Right forelimb (tissue), 1 donor: Measurements from ENCODE around the gene TAS2R43.
"Not testable (repeated sequence)": the region's sequence is repeated elsewhere in the genome, so short reads cannot be mapped to it uniquely, and the experiment has no call there.

Experiments
- DNase-seq: peaks from one replicate; pipeline ENCODE4 v3.0.0-alpha.2; 2018

The TAS2R43 gene

GRCh38 chr12:11092128-11092527 lies at the start of gene TAS2R43:
TAS2R43 (minus strand) TSS chr12:11092313; CDS start chr12:11092229, 84 bp downstream.
- DNase-seq = no peak

- DNase-seq = no peak
These were observed 44.0 kb upstream of the TAS2R43 start for GRCh38 chr12:11136075-11136474.

- no peak for DNase-seq
These were observed 42.2 kb upstream of the TAS2R43 start, which contains the start of gene TAS2R30 for GRCh38 chr12:11134305-11134704. TAS2R30 (minus strand) TSS chr12:11134644; CDS start chr12:11134244, 400 bp downstream.

DNA sequence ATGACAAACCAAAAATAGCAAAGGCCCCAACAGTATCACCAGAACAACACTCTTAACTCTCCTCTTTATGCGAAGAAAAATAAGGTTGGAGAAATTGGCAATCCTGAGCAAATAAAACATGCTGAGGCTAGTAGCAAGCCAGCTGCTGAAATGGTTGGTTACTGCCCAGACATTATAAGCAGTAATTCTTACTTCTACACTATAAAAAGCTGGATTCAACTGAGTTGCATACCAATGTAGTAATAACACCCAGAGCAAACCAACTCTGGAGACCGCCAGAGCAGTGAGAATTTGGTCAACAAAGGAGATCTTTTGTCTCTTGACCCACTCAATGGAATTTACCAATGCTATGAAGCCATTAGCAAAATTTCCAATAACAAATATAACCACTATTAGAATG lies 41.7 kb upstream of the TAS2R43 start:
- no peak for DNase-seq

GRCh38 chr12:11133162-11133561 lies 41.0 kb upstream of the TAS2R43 start:
- no peak for DNase-seq

DNA sequence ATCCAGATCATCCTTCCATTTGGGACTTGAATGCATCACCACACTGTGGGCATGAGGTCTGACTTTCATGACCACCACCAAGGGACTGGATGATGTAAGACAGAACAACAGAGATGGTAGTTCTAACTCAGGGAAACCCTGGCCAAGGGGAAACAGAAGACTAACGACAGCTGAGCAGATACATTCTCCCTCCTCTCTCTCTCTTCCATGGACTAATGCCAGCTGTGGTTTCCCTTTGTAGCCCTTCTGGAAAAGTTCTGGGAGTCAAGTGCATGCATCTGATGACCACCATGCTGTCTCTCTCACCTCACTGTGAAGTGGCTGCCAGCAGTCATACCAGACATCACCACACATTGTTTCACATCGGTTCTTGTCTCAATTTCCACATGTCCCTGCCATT lies 38.9 kb upstream of the TAS2R43 start:
- no peak for DNase-seq

DNA sequence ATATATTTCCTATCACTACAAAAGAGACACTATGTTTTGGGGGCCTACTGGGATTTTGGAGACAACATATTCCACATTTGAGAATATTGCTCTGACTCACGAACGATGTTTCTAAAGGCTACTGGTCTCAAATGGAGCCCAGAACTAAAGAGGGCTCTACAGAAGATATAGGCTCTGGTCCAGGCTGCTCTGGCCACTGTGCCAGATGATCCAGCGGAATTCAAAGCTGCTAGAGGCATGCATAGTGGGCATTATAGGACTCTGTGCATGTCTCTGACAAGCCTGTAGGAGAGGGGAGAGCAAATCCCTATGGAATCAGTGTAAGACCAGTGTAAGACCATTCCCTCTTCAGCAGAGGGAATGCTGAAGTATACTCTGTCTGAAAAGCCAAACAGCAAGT lies 38.3 kb upstream of the TAS2R43 start:
- no peak for DNase-seq

DNA sequence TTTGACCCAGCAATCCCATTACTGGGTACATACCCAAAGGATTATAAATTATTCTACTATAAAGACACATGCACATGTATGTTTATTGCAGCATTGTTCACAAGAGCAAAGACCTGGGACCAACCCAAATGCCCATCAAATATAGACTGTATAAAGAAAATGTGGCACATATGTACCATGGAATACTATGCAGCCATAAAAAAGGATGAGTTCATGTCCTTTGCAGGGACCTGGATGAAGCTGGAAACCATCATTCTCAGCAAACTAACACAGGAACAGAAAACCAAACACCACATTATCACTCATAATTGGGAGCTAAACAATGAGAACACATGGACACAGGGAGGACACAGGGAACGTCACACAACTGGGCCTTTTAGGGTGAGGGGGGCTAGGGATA lies 22.0 kb upstream of the TAS2R43 start:
- DNase-seq = not testable (repeated sequence)

DNA sequence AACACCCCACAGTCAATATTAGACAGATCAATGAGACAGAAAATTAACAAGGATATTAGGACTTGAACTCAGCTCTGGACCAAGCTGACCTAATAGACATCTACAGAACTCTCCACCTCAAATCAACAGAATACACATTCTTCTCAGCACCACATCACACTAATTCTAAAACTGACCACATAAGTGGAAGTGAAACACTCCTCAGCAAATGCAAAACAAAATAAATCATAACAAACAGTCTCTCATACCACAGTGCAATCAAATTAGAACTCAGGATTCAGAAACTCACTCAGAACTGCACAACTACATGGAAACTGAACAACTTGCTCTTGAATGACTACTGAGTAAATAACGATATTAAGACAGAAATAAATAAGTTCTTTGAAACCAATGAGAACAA lies 19.1 kb upstream of the TAS2R43 start:
- not testable (repeated sequence) for DNase-seq

DNA sequence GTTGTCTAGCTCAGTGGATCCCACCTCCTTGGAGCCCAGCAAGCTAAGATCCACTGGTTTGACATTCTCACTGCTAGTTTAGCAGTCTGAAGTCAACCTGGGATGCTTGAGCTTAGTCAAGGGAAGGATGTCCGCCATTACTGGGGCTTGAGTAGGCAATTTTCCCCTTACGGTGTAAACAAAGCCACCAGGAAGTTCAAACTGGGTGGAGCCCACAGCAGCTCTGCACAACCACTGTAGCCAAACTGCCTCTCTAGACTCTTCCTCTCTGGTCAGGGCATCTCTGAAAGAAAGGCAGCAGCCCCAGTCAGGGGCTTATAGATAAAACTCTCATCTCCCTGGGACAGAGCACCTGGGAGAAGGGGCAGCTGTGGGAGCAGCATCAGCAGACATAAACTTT lies 16.7 kb upstream of the TAS2R43 start:
- no peak for DNase-seq

DNA sequence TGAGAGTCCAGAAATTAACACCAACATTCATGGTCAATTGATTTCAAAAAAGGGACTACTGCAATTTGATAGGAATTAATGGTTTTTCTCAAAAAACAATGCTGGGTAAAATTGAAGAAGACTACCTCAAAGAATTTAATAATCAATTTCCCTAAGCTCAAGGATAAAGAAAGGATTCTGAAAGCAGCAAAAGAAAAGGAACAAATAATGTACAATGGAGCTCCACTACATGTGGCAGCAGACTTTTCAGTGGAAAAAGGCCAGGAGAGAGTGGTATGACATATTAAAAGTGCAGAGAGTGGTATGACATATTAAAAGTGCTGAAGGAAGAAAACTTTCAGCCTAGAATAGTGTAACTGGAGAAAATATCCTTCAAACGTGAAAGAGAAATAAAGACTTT lies 15.6 kb upstream of the TAS2R43 start:
- no peak for DNase-seq

DNA sequence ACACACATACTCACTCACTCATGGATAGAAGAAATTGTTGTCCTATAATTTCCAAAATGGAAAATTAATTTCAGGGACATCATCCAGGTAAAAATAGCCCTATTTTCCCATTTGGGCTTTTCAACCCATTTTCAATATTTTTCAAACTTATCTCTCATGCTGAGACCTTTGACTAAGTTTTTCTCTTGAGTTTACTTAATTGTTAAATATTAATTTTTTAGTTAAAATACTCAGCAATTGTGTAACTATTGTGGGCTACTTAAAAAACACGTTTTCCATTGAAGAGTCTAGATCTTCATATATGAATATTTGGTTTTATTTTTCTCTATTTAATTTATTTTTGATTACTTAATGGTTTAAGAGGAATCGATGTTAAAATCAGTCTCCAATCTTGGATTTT lies 14.2 kb upstream of the TAS2R43 start:
- DNase-seq = no peak

GRCh38 chr12:11105546-11105945 lies 13.4 kb upstream of the TAS2R43 start:
- no peak for DNase-seq

- DNase-seq = not testable (repeated sequence)
These were observed 2.8 kb upstream of the TAS2R43 start for GRCh38 chr12:11094910-11095309.

GRCh38 chr12:11089246-11089645 lies 2.9 kb downstream of the TAS2R43 start:
- DNase-seq = no peak

DNA sequence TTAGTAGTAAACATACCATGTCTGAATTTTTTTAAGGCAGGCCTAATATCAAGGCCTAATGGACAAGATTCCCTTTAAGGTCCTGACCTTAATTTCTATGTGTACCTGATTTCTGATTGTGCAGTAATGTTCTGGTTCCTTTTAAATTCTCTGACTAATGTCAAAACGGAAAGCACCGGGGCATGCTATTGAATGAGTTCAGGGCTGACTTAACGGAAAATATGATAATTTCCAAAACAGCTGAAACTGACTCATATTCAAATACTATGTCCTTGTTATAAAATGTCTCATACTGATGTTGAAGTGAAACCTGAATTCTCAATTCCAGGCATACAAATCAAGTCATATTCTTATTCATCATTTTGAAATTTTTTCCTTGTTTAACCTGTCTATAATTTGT lies 6.7 kb downstream of the TAS2R43 start:
- no peak for DNase-seq

- no peak for DNase-seq
These were observed 10.1 kb downstream of the TAS2R43 start for GRCh38 chr12:11081987-11082386.

GRCh38 chr12:11078246-11078645 lies 13.9 kb downstream of the TAS2R43 start:
- DNase-seq = no peak

GRCh38 chr12:11075642-11076041 lies 16.5 kb downstream of the TAS2R43 start:
- DNase-seq = no peak

DNA sequence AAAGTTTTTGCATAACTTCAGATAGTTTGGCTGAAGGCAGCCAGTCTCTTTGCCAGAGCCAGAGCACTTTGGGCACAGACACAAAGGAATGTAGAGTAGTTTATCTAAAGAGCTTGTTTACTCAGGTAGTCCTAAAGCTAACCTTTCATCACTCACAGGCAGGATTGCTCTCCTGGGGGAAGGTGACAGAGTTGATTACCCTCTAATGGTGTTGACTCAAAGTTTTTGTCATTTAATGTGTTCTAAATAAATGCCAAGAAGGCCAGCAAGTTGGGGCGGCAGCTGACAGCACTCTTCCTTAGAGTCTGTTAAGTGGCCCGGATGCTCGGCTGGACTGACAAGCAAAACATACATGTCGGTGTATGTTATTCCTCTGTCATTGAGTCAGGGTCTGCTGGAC lies 20.7 kb downstream of the TAS2R43 start:
- DNase-seq = no peak

- DNase-seq = no peak
These were observed 21.1 kb downstream of the TAS2R43 start for GRCh38 chr12:11070999-11071398.

- no peak for DNase-seq
These were observed 22.2 kb downstream of the TAS2R43 start for GRCh38 chr12:11069854-11070365.

DNA sequence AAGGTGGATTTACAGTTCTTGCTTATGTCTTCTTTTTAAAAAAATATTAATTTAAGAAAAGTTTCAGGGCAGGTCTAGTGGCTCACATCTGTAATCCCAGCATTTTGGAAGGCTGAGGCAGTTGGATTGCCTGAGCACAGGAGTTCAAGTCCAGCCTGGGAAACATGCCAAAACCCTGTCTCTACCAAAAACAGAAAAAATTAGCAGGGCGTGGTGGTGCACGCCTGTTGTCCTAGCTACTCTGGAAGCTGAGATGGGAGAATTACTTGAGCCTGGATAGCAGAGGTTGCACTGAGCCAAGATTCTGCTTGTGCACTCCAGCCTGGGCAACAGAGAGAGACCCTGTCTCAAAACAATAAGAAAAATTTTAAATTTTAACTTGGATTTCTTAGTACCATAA lies 24.6 kb downstream of the TAS2R43 start:
- no peak for DNase-seq

DNA sequence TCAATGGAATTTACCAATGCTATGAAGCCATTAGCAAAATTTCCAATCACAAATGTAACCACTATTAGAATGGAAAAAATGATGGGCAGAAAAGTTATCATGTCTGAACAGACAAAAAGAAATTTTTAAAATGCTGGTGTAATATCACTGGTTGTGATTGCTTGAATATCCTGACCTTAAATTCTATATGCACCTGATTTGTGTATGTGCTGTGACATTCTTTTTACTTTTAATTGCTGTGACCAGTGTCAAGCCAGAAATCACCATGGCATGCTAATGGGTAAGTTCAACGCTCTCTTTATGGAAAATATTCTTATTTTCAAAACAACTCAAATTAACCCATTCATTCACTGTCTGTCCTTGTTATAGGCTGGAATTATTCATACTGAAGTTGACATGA lies 29.9 kb downstream of the TAS2R43 start, which contains the start of gene TAS2R46:
TAS2R46 (minus strand) TSS at position 101 of the 400 bp plus-strand sequence; CDS start at position 101, 0 bp downstream.
- DNase-seq = not testable (repeated sequence)

- DNase-seq = no peak
These were observed 32.3 kb downstream of the TAS2R43 start for GRCh38 chr12:11059784-11060183.
